ENCODE data around the gene HOXA7. TPM values are rescaled to one million over a fixed set of nuclear protein-coding genes. Genes with fewer than 3 reads are reported as not detected.

The HOXA7 gene
- total and polyA plus RNA-seq, 4 donors: 1.0 to 2.2 (median 1.4) TPM

DNA sequence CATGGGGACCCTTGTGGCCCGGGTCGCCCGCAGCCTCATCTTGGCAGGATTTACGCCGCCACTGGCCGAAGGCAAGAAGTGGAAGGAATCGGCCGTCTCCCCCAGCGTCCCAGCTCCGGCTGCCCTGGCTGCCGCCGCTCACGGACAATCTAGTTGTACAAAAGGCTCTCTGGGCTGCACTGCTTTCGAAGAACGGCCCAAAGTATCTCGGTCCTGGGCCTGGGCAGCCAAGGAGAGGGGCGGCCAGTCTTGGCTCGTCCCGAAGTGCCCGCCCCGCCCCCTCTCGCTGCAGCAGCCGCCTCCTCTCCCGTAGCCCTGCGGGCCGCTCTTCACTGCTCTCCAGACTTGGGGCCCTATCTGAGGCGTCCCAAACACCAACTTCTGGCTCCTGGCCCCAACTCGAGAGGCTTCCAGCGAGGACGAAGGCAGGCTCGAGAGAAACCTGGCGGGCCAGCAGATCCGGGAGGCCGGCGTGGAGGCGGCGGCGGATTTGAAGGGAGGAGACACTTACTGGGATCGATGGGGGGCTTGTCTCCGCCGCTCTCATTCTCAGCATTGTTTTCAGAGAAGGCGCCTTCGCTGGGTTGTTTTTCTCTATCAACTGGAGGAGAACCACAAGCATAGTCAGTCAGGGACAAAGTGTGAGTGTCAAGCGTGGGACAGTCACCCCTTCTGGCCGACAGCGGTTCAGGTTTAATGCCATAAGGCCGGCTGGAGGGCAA is 8.1 kb upstream of the HOXA7 start:
- H3K36me3 ChIP-seq (ENCODE audit: control insufficient read depth in 4 of 4, insufficient read depth in 4 of 4, low read length in 4 of 4): no peaks in the 10 kb centered on the region
- ATAC-seq (ENCODE audit: insufficient read depth, low FRiP score): no peak
- H3K27ac ChIP-seq (ENCODE audit: low read depth in 1 of 2, low read length in 1 of 2): no peak overlapping the region
- no peak overlapping the region for H3K9ac ChIP-seq (ENCODE audit: insufficient read depth in 1 of 2, low read length in 2 of 2)
- DNase-seq: peak in 2 of 3 donors; percentile 35 to 41
- H3K4me3 ChIP-seq: peak overlapping the region; percentile 36
- H3K9me3 ChIP-seq (ENCODE audit: control insufficient read depth in 4 of 4, insufficient read depth in 3 of 4, low read length in 3 of 4): peaks cover 0 to 1% (median 0%) of the 10 kb centered on the region in 4 donors
- 7 to 14% methylated on average over 47 of the region's 47 CpGs for WGBS, 2 donors
- H3K4me1 ChIP-seq (ENCODE audit: control insufficient read depth in 5 of 5, insufficient read depth in 5 of 5, low read length in 5 of 5): peaks cover 0 to 21% (median 5%) of the 10 kb centered on the region in 5 donors
- TF ChIP-seq, protein P1, sequence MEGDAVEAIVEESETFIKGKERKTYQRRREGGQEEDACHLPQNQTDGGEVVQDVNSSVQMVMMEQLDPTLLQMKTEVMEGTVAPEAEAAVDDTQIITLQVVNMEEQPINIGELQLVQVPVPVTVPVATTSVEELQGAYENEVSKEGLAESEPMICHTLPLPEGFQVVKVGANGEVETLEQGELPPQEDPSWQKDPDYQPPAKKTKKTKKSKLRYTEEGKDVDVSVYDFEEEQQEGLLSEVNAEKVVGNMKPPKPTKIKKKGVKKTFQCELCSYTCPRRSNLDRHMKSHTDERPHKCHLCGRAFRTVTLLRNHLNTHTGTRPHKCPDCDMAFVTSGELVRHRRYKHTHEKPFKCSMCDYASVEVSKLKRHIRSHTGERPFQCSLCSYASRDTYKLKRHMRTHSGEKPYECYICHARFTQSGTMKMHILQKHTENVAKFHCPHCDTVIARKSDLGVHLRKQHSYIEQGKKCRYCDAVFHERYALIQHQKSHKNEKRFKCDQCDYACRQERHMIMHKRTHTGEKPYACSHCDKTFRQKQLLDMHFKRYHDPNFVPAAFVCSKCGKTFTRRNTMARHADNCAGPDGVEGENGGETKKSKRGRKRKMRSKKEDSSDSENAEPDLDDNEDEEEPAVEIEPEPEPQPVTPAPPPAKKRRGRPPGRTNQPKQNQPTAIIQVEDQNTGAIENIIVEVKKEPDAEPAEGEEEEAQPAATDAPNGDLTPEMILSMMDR (IDR thresholded peaks at IDR 0.05; ENCODE audit: control extremely low read depth, extremely low read depth): no peak
- peaks cover 3 to 93% (median 81%) of the 10 kb centered on the region in 3 donors for H3K27me3 ChIP-seq (ENCODE audit: control insufficient read depth in 3 of 3, insufficient read depth in 3 of 3, low read length in 2 of 3)

DNA sequence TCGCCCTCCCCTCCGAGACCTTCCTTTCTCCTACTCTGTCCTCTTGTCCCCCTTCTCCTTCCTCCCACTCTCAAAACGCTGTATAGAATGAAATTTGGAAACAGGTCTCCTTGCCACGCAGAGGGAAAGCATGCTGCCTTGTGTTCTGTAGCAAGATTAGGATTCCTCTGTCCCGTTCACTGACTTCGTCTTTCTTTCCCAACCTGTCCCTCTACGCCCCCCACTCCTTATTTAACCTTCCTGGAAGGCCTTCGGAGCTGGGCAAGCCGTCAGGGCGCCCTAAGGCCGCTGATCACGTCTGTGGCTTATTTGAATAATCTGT is 7.5 kb upstream of the HOXA7 start:
- Histone ChIP-seq H3K4me1 (ENCODE audit: control insufficient read depth in 5 of 5, insufficient read depth in 5 of 5, low read length in 5 of 5) (peaks cover 0 to 21% (median 3%) of the 10 kb centered on the region in 5 donors), H3K4me3 (no peak overlapping the region), H3K27me3 (ENCODE audit: control insufficient read depth in 3 of 3, insufficient read depth in 3 of 3, low read length in 2 of 3) (peaks cover 3 to 95% (median 80%) of the 10 kb centered on the region in 3 donors), H3K9me3 (ENCODE audit: control insufficient read depth in 4 of 4, insufficient read depth in 3 of 4, low read length in 3 of 4) (peaks cover 0 to 1% (median 0%) of the 10 kb centered on the region in 4 donors), H3K9ac (ENCODE audit: insufficient read depth in 1 of 2, low read length in 2 of 2) (no peak overlapping the region), H3K36me3 (ENCODE audit: control insufficient read depth in 4 of 4, insufficient read depth in 4 of 4, low read length in 4 of 4) (no peaks in the 10 kb centered on the region), H3K27ac (ENCODE audit: low read depth in 1 of 2, low read length in 1 of 2) (no peak overlapping the region)
- TF ChIP-seq, protein P1 (IDR thresholded peaks at IDR 0.05; ENCODE audit: control extremely low read depth, extremely low read depth): no peak
- WGBS, 2 donors: 30 to 40% methylated on average over 12 of the region's 12 CpGs
- ATAC-seq (ENCODE audit: insufficient read depth, low FRiP score) (no peak), DNase-seq (no peak)

DNA sequence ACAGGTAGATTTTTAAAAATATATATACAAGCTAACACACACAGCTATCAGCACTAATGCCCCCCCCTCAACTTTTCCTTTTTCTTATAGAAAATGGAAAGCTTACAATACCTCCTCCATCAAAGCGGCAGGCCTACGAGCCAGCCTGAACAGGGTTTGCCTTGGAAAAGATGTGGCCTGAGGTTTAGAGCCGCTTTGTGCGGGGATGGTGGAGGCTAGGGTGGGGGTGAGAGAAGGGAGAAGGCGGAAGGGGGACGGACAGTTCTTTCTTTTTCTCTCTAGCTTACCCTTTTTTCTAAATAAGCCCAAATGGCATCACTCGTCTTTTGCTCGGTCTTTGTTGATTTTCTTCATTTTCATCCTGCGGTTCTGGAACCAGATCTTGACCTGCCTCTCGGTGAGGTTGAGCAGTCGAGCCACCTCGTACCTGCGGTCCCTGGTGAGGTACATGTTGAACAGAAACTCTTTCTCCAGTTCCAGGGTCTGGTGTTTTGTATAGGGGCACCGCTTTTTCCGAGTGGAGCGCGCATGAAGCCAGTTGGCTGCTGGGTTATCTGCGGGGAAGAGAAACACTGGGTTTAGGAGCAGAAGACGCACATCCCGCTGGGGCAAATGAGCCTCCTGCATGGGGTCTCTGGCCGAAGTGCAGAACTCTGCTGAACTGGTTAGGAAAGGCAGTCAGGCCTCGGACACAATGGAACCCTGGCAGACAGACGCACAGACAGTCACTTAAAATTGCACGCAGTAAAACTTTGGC is 7.0 kb upstream of the HOXA7 start:
- DNase-seq (no peak), ATAC-seq (ENCODE audit: insufficient read depth, low FRiP score) (no peak)
- H3K27ac ChIP-seq (ENCODE audit: low read depth in 1 of 2, low read length in 1 of 2): no peak overlapping the region
- peak overlapping the region in 1 of 2 donors; percentile 42 for H3K9ac ChIP-seq (ENCODE audit: insufficient read depth in 1 of 2, low read length in 2 of 2)
- peaks cover 0 to 1% (median 0%) of the 10 kb centered on the region in 4 donors for H3K9me3 ChIP-seq (ENCODE audit: control insufficient read depth in 4 of 4, insufficient read depth in 3 of 4, low read length in 3 of 4)
- TF ChIP-seq, protein P1 (IDR thresholded peaks at IDR 0.05; ENCODE audit: control extremely low read depth, extremely low read depth): no peak
- no peak overlapping the region for H3K4me3 ChIP-seq
- H3K36me3 ChIP-seq (ENCODE audit: control insufficient read depth in 4 of 4, insufficient read depth in 4 of 4, low read length in 4 of 4): no peaks in the 10 kb centered on the region
- peaks cover 0 to 21% (median 4%) of the 10 kb centered on the region in 5 donors for H3K4me1 ChIP-seq (ENCODE audit: control insufficient read depth in 5 of 5, insufficient read depth in 5 of 5, low read length in 5 of 5)
- H3K27me3 ChIP-seq (ENCODE audit: control insufficient read depth in 3 of 3, insufficient read depth in 3 of 3, low read length in 2 of 3): peaks cover 3 to 95% (median 81%) of the 10 kb centered on the region in 3 donors
- 30 to 56% methylated on average over 24 of the region's 24 CpGs for WGBS, 2 donors
